Hematopoietic multipotent progenitor cell treated with erythropoietin and hydrocortisone succinate and interleukin-3 and kit ligand, for 4 days (in vitro differentiated cells): Measurements from ENCODE around the gene ATP8B1.
A peak's percentile ranks its signal among the peaks of the same experiment; 100 is the strongest.
"Not testable (repeated sequence)": the region's sequence is repeated elsewhere in the genome, so short reads cannot be mapped to it uniquely, and the experiment has no call there.

Experiments used
- DNase-seq: peaks from one replicate; pipeline ENCODE4 v3.0.0-alpha.2; 2015

Gene ATP8B1

GRCh38 chr18:57651914-57652313 is 151.2 kb downstream of the ATP8B1 start:
- DNase-seq = no peak

GRCh38 chr18:57649556-57650500 is 153.3 kb downstream of the ATP8B1 start:
- DNase-seq = peak; percentile 82

- DNase-seq = no peak
Measured at GRCh38 chr18:57648414-57648813, 154.7 kb downstream of the ATP8B1 start.

GRCh38 chr18:57644540-57644939 is 158.6 kb downstream of the ATP8B1 start:
- DNase-seq = peak; percentile 55

GRCh38 chr18:57643726-57644125 is 159.4 kb downstream of the ATP8B1 start:
- not testable (repeated sequence) for DNase-seq

GRCh38 chr18:57642462-57642861 is 160.7 kb downstream of the ATP8B1 start:
- not testable (repeated sequence) for DNase-seq

- no peak for DNase-seq
Measured at GRCh38 chr18:57640749-57641148, 162.4 kb downstream of the ATP8B1 start.

GRCh38 chr18:57640236-57640635 is 162.9 kb downstream of the ATP8B1 start:
- no peak for DNase-seq

- DNase-seq = no peak
Measured at GRCh38 chr18:57635003-57635822, 167.9 kb downstream of the ATP8B1 start.

- no peak for DNase-seq
Measured at GRCh38 chr18:57631697-57632096, 171.4 kb downstream of the ATP8B1 start.

GRCh38 chr18:57630754-57631595 is 172.1 kb downstream of the ATP8B1 start:
- no peak for DNase-seq

GRCh38 chr18:57630002-57630753 is 172.9 kb downstream of the ATP8B1 start:
- peak; percentile 98 for DNase-seq

- DNase-seq = no peak
Measured at GRCh38 chr18:57629422-57629821, 173.7 kb downstream of the ATP8B1 start.

GRCh38 chr18:57627488-57627887 is 175.6 kb downstream of the ATP8B1 start:
- DNase-seq = no peak

- DNase-seq = no peak
Measured at GRCh38 chr18:57624988-57625387, 178.1 kb downstream of the ATP8B1 start.

- peak; percentile 44 for DNase-seq
Measured at GRCh38 chr18:57621246-57621604, 181.9 kb downstream of the ATP8B1 start.

- DNase-seq = no peak
Measured at GRCh38 chr18:57619876-57620275, 183.2 kb downstream of the ATP8B1 start.

- no peak for DNase-seq
Measured at GRCh38 chr18:57618910-57619309, 184.2 kb downstream of the ATP8B1 start.

- DNase-seq = peak; percentile 56
Measured at GRCh38 chr18:57603871-57604270, 199.2 kb downstream of the ATP8B1 start.
